ENCODE data around the gene LTBP2.
A peak's percentile ranks its signal among the peaks of the same experiment; 100 is the strongest.

The LTBP2 gene

DNA sequence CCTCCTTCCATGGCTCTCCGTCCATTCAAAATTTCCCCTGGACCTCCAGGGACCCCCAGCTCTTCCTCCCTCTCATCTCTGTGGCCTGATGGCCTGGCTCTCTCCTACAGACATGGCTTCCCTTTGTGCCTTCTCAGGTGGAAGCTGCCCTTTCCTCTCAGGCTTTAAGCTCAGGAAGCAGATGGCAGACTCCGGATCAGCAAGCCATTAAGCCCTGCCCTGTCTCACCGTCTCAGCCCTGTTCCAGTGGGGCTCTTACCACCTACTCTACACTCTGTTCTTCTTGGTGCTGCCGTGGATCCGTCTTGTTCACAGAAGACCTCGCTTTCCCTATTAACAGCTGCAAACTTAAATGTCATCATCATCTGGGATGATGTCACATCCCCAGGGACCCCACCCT, 152.1 kb downstream of the LTBP2 start:
- TF ChIP-seq, protein P1, sequence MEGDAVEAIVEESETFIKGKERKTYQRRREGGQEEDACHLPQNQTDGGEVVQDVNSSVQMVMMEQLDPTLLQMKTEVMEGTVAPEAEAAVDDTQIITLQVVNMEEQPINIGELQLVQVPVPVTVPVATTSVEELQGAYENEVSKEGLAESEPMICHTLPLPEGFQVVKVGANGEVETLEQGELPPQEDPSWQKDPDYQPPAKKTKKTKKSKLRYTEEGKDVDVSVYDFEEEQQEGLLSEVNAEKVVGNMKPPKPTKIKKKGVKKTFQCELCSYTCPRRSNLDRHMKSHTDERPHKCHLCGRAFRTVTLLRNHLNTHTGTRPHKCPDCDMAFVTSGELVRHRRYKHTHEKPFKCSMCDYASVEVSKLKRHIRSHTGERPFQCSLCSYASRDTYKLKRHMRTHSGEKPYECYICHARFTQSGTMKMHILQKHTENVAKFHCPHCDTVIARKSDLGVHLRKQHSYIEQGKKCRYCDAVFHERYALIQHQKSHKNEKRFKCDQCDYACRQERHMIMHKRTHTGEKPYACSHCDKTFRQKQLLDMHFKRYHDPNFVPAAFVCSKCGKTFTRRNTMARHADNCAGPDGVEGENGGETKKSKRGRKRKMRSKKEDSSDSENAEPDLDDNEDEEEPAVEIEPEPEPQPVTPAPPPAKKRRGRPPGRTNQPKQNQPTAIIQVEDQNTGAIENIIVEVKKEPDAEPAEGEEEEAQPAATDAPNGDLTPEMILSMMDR (IDR thresholded peaks at IDR 0.05), result no peak

DNA sequence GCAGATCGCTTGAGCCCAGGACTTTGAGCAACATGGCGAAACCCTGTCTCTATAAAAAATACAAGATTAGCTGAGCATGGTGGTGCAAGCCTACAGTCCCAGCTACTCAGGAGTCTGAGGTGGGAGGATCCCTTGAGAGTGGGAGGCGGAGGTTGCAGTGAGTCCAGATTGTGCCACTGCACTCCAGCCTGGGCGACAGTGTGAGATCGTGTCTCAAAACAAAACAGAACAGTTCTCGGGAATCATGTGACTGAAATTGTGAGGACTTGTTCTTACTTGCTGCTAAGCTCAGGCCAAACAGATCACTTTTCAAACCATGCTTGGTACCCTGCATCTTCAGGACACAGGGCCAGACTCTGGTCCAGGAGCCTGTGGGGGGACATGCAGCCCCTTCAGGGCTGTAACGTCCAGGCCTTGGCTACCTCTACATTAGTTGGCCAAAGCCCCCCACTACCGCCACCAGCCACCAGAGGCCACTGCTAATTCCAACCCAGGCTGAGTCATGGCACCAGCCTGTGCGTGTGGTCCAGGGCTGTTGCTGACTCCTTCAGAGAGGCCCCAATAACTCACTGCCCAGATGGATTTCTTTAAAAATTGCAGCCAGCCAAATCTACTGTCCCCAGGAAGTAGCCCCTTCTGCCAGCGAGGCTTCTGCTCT, 152.6 kb downstream of the LTBP2 start:
- TF ChIP-seq, protein P1 (IDR thresholded peaks at IDR 0.05), result 0 out of 2 replicates have a peak, but pooled peaks have one; percentile 35

DNA sequence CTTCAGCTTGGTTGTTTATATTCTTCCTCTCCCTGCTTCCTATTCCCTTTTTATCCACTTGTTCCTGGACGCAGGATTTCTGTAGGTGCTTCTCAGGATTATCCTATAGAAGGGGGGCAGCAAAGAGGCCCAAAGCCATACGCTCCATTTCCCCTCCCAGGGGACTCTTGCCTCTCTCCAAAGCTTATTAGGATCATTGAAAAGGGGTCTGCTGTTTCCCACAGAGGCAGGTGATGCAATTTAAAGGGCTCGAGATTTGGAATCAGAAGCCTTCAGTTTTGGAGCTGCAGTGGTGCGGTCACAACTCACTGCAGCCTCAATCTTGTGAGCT, 154.5 kb downstream of the LTBP2 start:
- TF ChIP-seq, protein P1 (IDR thresholded peaks at IDR 0.05), result no peak

GRCh38 chr14:74456684-74457564, 155.1 kb downstream of the LTBP2 start:
- TF ChIP-seq, protein P1 (IDR thresholded peaks at IDR 0.05), result no peak
